H1 (cell line): ENCODE data around the gene B3GALT5. TPM values are rescaled to one million over a fixed set of nuclear protein-coding genes. Genes with fewer than 3 reads are reported as not detected.

Experiments
- CTCF ChIA-PET: fragments of 300-600 bp; sonication (Branson Sonifier 250); formaldehyde crosslinking; loops from one replicate; lab custom pipeline; 2021; ENCODE audit not compliant: partially characterized antibody; lab: Charles Lee
- POLR2A ChIA-PET: fragments of 300-600 bp; sonication (Branson Sonifier 250); formaldehyde crosslinking; loops from one replicate; lab custom pipeline; 2021; ENCODE audit warnings: inconsistent platforms; ENCODE audit not compliant: partially characterized antibody; lab: Charles Lee
- DNase-seq, 2 experiments: peaks; one replicate each; pipeline versions ENCODE4 v3.0.0 to v3.0.0-alpha.2; 2010 to 2022; ENCODE audit warnings: low spot score in 2 of 2, low read depth in 1 of 2, mixed read lengths in 1 of 2
- FAIRE-seq: peaks from 2 replicates; lab custom pipeline; 2011; peaks lifted over from hg19 to GRCh38; lab: Jason Lieb, UNC
- H2AFZ ChIP-seq: 2 replicates; pipeline ENCODE4 v1.8.1; 2012; ENCODE audit warnings: low read length, inconsistent platforms
- H2AK5ac ChIP-seq: 2 replicates; pipeline ENCODE4 v1.6.1; 2013; ENCODE audit warnings: low read depth, low read length
- H2BK120ac ChIP-seq: replicated peaks from 2 replicates; pipeline ENCODE3; 2013; ENCODE audit warnings: low read depth, low read length, inconsistent platforms
- H2BK12ac ChIP-seq: 2 replicates; pipeline ENCODE4 v1.6.1; 2013; ENCODE audit warnings: low read depth, low read length
- H2BK15ac ChIP-seq: 2 replicates; pipeline ENCODE4 v1.6.1; 2013; ENCODE audit warnings: low read length
- H2BK20ac ChIP-seq: 2 replicates; pipeline ENCODE4 v1.6.1; 2013; ENCODE audit warnings: low read length
- H2BK5ac ChIP-seq: 2 replicates; pipeline ENCODE4 v1.6.1; 2013; ENCODE audit warnings: low read depth, low read length
- H3K14ac ChIP-seq: 2 replicates; pipeline ENCODE4 v1.6.1; 2013; ENCODE audit warnings: inconsistent platforms; ENCODE audit not compliant: insufficient read length
- H3K18ac ChIP-seq: 2 replicates; pipeline ENCODE4 v1.6.1; 2013; ENCODE audit warnings: low read length; ENCODE audit errors: extremely low read depth
- H3K23ac ChIP-seq: 2 replicates; pipeline ENCODE4 v1.6.1; 2013; ENCODE audit warnings: inconsistent platforms; ENCODE audit not compliant: insufficient read length
- H3K23me2 ChIP-seq: 2 replicates; pipeline ENCODE4 v1.6.1; 2013; ENCODE audit warnings: low read depth, low read length
- H3K27ac ChIP-seq: 2 replicates; pipeline ENCODE4 v1.6.1; 2011; ENCODE audit warnings: low read depth, low read length, inconsistent platforms
- H3K27me3 ChIP-seq, 4 experiments: replicated peaks in 1 of 4; 1 replicate in 1 of 4; 2 replicates in 3 of 4; pipeline versions ENCODE4 v1.6.1 to v1.8.1; 2011 to 2013; ENCODE audit warnings: low read length in 3 of 4, mild to moderate bottlenecking in 3 of 4, inconsistent platforms in 2 of 4, mixed read lengths in 2 of 4, moderate library complexity in 1 of 4; ENCODE audit not compliant: control insufficient read depth in 3 of 4, insufficient read depth in 3 of 4; ENCODE audit errors: extremely low read depth in 1 of 4
- H3K36me3 ChIP-seq, 4 experiments: 2 replicates each; pipeline versions ENCODE4 v1.6.1 to v1.8.1; 2011 to 2013; ENCODE audit warnings: mild to moderate bottlenecking in 4 of 4, low read length in 3 of 4, moderate library complexity in 2 of 4, control low read depth in 1 of 4, inconsistent platforms in 1 of 4; ENCODE audit not compliant: insufficient read depth in 4 of 4, control insufficient read depth in 2 of 4
- H3K4ac ChIP-seq: replicated peaks from 2 replicates; pipeline ENCODE3; 2013; ENCODE audit warnings: low read length, low read depth, mixed read lengths, inconsistent platforms; ENCODE audit not compliant: insufficient read length
- H3K4me1 ChIP-seq, 4 experiments: replicated peaks in 1 of 4; 1 replicate in 1 of 4; 2 replicates in 3 of 4; pipeline versions ENCODE4 v1.6.1 to v1.8.1; 2011 to 2013; ENCODE audit warnings: low read length in 3 of 4, inconsistent platforms in 2 of 4, mixed read lengths in 1 of 4; ENCODE audit not compliant: insufficient read depth in 4 of 4, control insufficient read depth in 3 of 4
- H3K4me2 ChIP-seq, 2 experiments: 2 replicates each; pipeline versions ENCODE4 v1.6.1 to v1.8.1; 2011 to 2013; ENCODE audit warnings: low read depth in 2 of 2, low read length in 2 of 2, control low read depth in 1 of 2, inconsistent platforms in 1 of 2, mild to moderate bottlenecking in 1 of 2; ENCODE audit not compliant: insufficient read depth in 1 of 2
- H3K4me3 ChIP-seq, 4 experiments: fragments of 200-600, 300-600 bp in 1 of 4; sonication (generic), shearing (Covaris generic), sonication (Bioruptor Twin) in 1 of 4; 2 replicates each; pipeline versions ENCODE4 v1.5.1 to v1.8.1; 2011 to 2016; ENCODE audit warnings: low read length in 4 of 4, low read depth in 3 of 4, control low read depth in 2 of 4, inconsistent platforms in 2 of 4, mild to moderate bottlenecking in 2 of 4, mixed read lengths in 1 of 4, moderate library complexity in 1 of 4; ENCODE audit not compliant: insufficient read depth in 2 of 4; ENCODE audit errors: extremely low read depth in 1 of 4
- H3K56ac ChIP-seq: replicated peaks from 2 replicates; pipeline ENCODE3; 2013; ENCODE audit warnings: low read depth, mild to moderate bottlenecking, mixed read lengths, low read length, inconsistent platforms; ENCODE audit not compliant: insufficient read length
- H3K79me1 ChIP-seq: 2 replicates; pipeline ENCODE4 v1.6.1; 2013; ENCODE audit warnings: low read depth, low read length, control low read depth
- H3K79me2 ChIP-seq, 2 experiments: 2 replicates each; pipeline versions ENCODE4 v1.6.1 to v1.8.1; 2012 to 2013; ENCODE audit warnings: low read length in 2 of 2, mild to moderate bottlenecking in 2 of 2, inconsistent platforms in 1 of 2; ENCODE audit not compliant: insufficient read depth in 2 of 2, control insufficient read depth in 1 of 2
- H3K9ac ChIP-seq, 4 experiments: replicated peaks in 1 of 4; 1 replicate in 1 of 4; 2 replicates in 3 of 4; pipeline versions ENCODE4 v1.6.1 to v1.8.1; 2011 to 2013; ENCODE audit warnings: low read depth in 3 of 4, low read length in 3 of 4, control low read depth in 2 of 4, mild to moderate bottlenecking in 2 of 4, moderate library complexity in 2 of 4, inconsistent platforms in 1 of 4; ENCODE audit errors: extremely low read depth in 1 of 4
- H3K9me3 ChIP-seq, 2 experiments: 2 replicates each; pipeline versions ENCODE4 v1.6.1 to v1.8.1; 2012 to 2013; ENCODE audit warnings: mild to moderate bottlenecking in 2 of 2, moderate library complexity in 2 of 2, control low read depth in 1 of 2, inconsistent platforms in 1 of 2, low read depth in 1 of 2, low read length in 1 of 2, mixed read lengths in 1 of 2; ENCODE audit not compliant: insufficient read depth in 2 of 2
- H4K20me1 ChIP-seq, 2 experiments: replicated peaks in 1 of 2; 2 replicates each; pipeline versions ENCODE3 to v1.8.1; 2011 to 2013; ENCODE audit warnings: inconsistent platforms in 2 of 2, low read length in 2 of 2, mild to moderate bottlenecking in 1 of 2; ENCODE audit not compliant: insufficient read depth in 2 of 2, control insufficient read depth in 1 of 2
- H4K5ac ChIP-seq: 2 replicates; pipeline ENCODE4 v1.6.1; 2013; ENCODE audit warnings: low read length, low read depth, mixed read lengths, inconsistent platforms; ENCODE audit not compliant: insufficient read length
- H4K8ac ChIP-seq: 2 replicates; pipeline ENCODE4 v1.8.0; 2013; ENCODE audit warnings: mild to moderate bottlenecking, moderate library complexity, low read length, inconsistent platforms; ENCODE audit not compliant: insufficient read depth; ENCODE audit errors: extremely low read depth
- H4K91ac ChIP-seq: replicated peaks from 2 replicates; pipeline ENCODE3; 2013; ENCODE audit warnings: low read length, mixed read lengths, inconsistent platforms; ENCODE audit not compliant: insufficient read length
- CBX5 ChIP-seq: fragments of 300-800, 300-1000 bp; sonication (generic); IDR thresholded peaks from 2 replicates; pipeline ENCODE4 v1.7.1; 2016; ENCODE audit warnings: antibody characterized with exemption, low read length, low read depth
- CREB1 ChIP-seq: IDR thresholded peaks from 2 replicates; pipeline ENCODE4 v1.6.1; 2012; ENCODE audit warnings: inconsistent platforms
- GTF2F1 ChIP-seq: IDR thresholded peaks from 2 replicates; pipeline ENCODE4 v1.6.1; 2012; ENCODE audit warnings: low read depth, low read length, improper control_type of control experiment, borderline replicate concordance
- HDAC2 ChIP-seq, 2 experiments: fragments of 300-600 bp in 1 of 2; sonication (generic) in 1 of 2; IDR thresholded peaks; 2 replicates each; pipeline ENCODE4 v1.6.1; 2011 to 2012; ENCODE audit warnings: low read depth in 2 of 2, low read length in 2 of 2, mild to moderate bottlenecking in 2 of 2, moderate library complexity in 2 of 2, borderline replicate concordance in 1 of 2, inconsistent platforms in 1 of 2
- MAX ChIP-seq: IDR thresholded peaks from 2 replicates; pipeline ENCODE4 v1.6.1; 2012; ENCODE audit warnings: inconsistent platforms
- NRF1 ChIP-seq: IDR thresholded peaks from 2 replicates; pipeline ENCODE4 v1.6.1; 2011; ENCODE audit warnings: mild to moderate bottlenecking, low read depth, low read length, improper control_type of control experiment
- POLR2AphosphoS5 ChIP-seq: IDR thresholded peaks from 2 replicates; pipeline ENCODE4 v1.6.1; 2011; ENCODE audit warnings: low read depth, low read length
- RBBP5 ChIP-seq: IDR thresholded peaks from 2 replicates; pipeline ENCODE4 v1.7.1; 2012; ENCODE audit warnings: low read depth, mild to moderate bottlenecking, inconsistent platforms, low read length, moderate library complexity, borderline replicate concordance
- SAP30 ChIP-seq: fragments of 300-600 bp; sonication (generic); IDR thresholded peaks from 2 replicates; pipeline ENCODE4 v1.7.1; 2012; ENCODE audit warnings: low read length, moderate library complexity, mild to moderate bottlenecking, inconsistent platforms; ENCODE audit not compliant: insufficient read depth, insufficient replicate concordance
- SP1 ChIP-seq: IDR thresholded peaks from 2 replicates; pipeline ENCODE4 v1.6.1; 2011; ENCODE audit warnings: low read depth, low read length
- SRF ChIP-seq: IDR thresholded peaks from 2 replicates; pipeline ENCODE4 v1.6.1; 2011; ENCODE audit warnings: mild to moderate bottlenecking, low read depth, low read length, moderate library complexity
- TAF1 ChIP-seq: IDR thresholded peaks from 2 replicates; pipeline ENCODE4 v1.6.1; 2011; ENCODE audit warnings: mild to moderate bottlenecking, low read depth, low read length
- TAF7 ChIP-seq: optimal IDR thresholded peaks from 2 replicates; pipeline ENCODE3; 2011; ENCODE audit warnings: low read depth, mild to moderate bottlenecking, inconsistent platforms, low read length, moderate library complexity, borderline replicate concordance
- WGBS, 2 experiments: shearing (Covaris generic) in 1 of 2; methylation state at CpG; one replicate each; pipeline versions ENCODE4 v1.1.6 to v1.1.7; 2013 to 2015; ENCODE audit warnings: low lambda C conversion rate in 2 of 2, mixed read lengths in 2 of 2, inconsistent platforms in 1 of 2, low coverage in 1 of 2, missing lambda C conversion rate in 1 of 2; ENCODE audit not compliant: insufficient replicate concordance in 2 of 2, insufficient coverage in 1 of 2, insufficient read length in 1 of 2; ENCODE audit errors: extremely low coverage in 1 of 2, missing lambda C conversion rate in 1 of 2; 5-methylcytosine and 5-hydroxymethylcytosine counted together
- polyA plus RNA-seq, 7 experiments: library from polyadenylated mRNA; depleted of rRNA in 3 of 7; stranded (reverse) in 5 of 7; unstranded in 2 of 7; fragments of >200 nt in 5 of 7; fragments of 200-250 nt in 2 of 7; gene quantifications; 1 replicate in 5 of 7; 2 replicates in 1 of 7; 4 replicates in 1 of 7; pipeline versions ENCODE4 v1.2.1 to v1.2.3, GENCODE V29; 2011 to 2013; ENCODE audit warnings: missing spikeins in 2 of 7, mixed read lengths in 2 of 7
- total RNA-seq: library from RNA; stranded (reverse); fragmentation: NEBNext Ultra II Directional; extraction: Animal tissue kit (Norgen Biotek cat#: 25700); gene quantifications from 2 replicates; pipeline ENCODE4 v1.2.1, GENCODE V29; 2021

Gene B3GALT5
- total and polyA plus RNA-seq, 2 of the 8 experiments (the other 6 are each of a cell fraction or from before 2014, with no cell fraction given): 11.9 to 25.1 TPM

DNA sequence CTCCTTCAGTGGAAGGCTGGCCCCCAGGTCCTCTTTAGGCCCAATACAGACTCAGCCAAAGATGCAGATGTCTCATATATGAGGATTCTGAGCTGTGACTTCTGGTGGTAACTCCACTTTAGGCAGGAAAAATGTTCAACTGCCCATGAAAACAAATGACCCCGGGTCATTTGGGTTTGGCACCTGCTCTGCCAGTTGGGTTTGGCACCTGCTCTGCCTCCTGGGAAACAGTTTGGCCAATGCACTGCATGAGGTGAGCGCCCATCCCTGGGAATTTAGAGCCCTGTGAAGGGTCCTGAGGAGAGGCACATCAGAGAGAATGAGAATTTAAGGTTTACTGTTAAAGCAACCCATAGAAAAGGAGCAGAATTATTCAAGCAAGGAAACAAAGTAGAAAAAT is 45.3 kb downstream of the B3GALT5 start:
- H3K4ac ChIP-seq: no peak overlapping the region
- no peaks in the 10 kb centered on the region for H3K23me2 ChIP-seq
- no peak for FAIRE-seq
- peaks cover 0 to 44% of the 10 kb centered on the region in 2 experiments; a peak in 3 of 4 replicates for H3K79me2 ChIP-seq
- H3K79me1 ChIP-seq: peaks cover 4% of the 10 kb centered on the region; the same call in 1 of the 2 replicates
- H3K14ac ChIP-seq: no peak overlapping the region
- peaks cover 0 to 4% of the 10 kb centered on the region in 2 experiments for H4K20me1 ChIP-seq
- H2BK120ac ChIP-seq: no peak overlapping the region
- no peak overlapping the region for H4K5ac ChIP-seq
- no peaks in the 10 kb centered on the region for H3K9me3 ChIP-seq
- H3K4me1 ChIP-seq: peaks cover 0 to 3% (median 0%) of the 10 kb centered on the region in 4 experiments; a peak in 1 of 7 replicates
- H3K27ac ChIP-seq: no peak overlapping the region
- H3K18ac ChIP-seq: no peak overlapping the region
- no peak overlapping the region; the same call in 1 of the 2 replicates for H2BK5ac ChIP-seq
- DNase-seq: no peak
- peaks cover 10 to 59% (median 30%) of the 10 kb centered on the region in 4 experiments for H3K36me3 ChIP-seq
- ChIA-PET POLR2A (interaction anchor here (4.4 kb wide), 1 partner anchor 12 kb away, joined by 21 read pairs; no protein-coding TSS in a partner anchor), CTCF (interaction anchor here (0.7 to 0.8 kb wide), 2 partner anchors 10 to 156 kb away, joined by 3 to 4 read pairs; no protein-coding TSS in a partner anchor)
- H4K91ac ChIP-seq: no peak overlapping the region
- no peak overlapping the region for H2BK15ac ChIP-seq
- H3K4me3 ChIP-seq: no peak overlapping the region
- no peaks in the 10 kb centered on the region for H3K27me3 ChIP-seq
- H2AK5ac ChIP-seq: no peak overlapping the region
- 89% methylated on average over 2 of the region's 2 CpGs; no CpG with 5 or more reads in 1 of the 2 experiments for WGBS, 2 experiments
- H3K23ac ChIP-seq: no peak overlapping the region
- H2AFZ ChIP-seq: no peak overlapping the region
- H3K4me2 ChIP-seq: no peak overlapping the region
- no peak overlapping the region for H3K9ac ChIP-seq
- H3K56ac ChIP-seq: no peak overlapping the region
- no peak overlapping the region for H4K8ac ChIP-seq
- no peak overlapping the region for H2BK12ac ChIP-seq
- no peak overlapping the region for H2BK20ac ChIP-seq
- TF ChIP-seq NRF1 (no peak), CREB1 (no peak), RBBP5 (no peak), GTF2F1 (no peak), SP1 (no peak), MAX (no peak), SAP30 (no peak), TAF1 (no peak), TAF7 (no peak), CBX5 (no peak), POLR2AphosphoS5 (no peak), SRF (no peak), HDAC2 (IDR thresholded peaks at IDR 0.05; ENCODE audit: borderline replicate concordance in 1 of 2, low read depth in 2 of 2, low read length in 2 of 2) (no peak)
